ENCODE measurements around the gene FAM83E.
A peak's percentile ranks its signal among the peaks of the same experiment; 100 is the strongest.

Gene FAM83E

DNA sequence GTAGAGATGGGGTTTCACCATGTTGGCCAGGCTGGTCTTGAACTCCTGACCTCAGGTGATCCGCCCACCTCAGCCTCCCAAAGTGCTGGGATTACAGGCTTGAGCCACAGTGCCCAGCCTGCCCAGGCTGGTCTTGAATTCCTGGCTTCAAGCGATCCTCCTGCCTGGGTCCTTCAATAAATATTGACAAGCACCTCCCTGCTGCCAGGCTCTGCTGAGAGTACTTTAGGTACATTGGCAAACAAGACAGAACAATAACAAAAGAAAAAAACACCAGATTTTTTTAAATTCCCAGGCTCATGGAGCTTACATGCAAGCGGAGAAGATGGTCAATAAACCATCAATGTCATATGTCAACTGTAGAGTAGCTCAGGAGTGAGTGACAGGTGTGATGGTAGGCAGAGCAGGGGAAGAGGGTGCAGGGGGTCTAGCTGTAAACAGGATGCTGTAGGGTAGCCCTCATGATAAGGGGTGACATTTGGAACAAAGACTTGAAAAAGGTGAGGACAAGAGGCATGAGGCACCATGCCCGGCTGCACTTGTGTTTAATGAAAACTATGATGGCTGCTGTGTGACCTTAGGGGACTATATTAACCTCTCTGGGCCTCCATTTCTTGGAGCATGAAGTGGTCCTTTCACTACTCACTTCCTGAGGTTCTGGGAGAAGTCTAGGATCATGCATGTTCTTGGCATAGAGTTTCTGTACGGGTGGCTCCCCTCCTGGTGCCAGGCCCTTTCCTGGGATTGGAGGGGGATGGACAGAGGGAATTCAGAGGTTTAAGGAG lies 43.3 kb downstream of the FAM83E start:
- no peak for DNase-seq

DNA sequence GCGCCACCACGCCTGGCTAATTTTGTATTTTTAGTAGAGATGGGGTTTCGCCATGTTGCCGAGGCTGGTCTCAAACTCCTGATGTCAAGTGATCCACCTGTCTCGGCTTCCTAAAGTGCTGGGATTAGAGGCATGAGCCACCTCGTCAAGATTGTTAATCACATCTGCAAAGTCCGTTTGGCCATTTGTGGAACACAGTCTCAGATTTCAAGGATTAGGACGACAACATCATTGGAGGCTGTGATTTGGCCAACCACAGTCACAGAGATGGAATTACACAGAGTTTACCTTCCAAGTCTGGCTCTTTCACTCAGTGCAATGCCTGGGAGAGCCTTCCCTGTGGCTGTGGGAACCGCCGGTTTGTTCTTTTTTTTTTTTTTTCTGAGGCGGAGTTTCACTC lies 45.1 kb downstream of the FAM83E start:
- no peak for DNase-seq

DNA sequence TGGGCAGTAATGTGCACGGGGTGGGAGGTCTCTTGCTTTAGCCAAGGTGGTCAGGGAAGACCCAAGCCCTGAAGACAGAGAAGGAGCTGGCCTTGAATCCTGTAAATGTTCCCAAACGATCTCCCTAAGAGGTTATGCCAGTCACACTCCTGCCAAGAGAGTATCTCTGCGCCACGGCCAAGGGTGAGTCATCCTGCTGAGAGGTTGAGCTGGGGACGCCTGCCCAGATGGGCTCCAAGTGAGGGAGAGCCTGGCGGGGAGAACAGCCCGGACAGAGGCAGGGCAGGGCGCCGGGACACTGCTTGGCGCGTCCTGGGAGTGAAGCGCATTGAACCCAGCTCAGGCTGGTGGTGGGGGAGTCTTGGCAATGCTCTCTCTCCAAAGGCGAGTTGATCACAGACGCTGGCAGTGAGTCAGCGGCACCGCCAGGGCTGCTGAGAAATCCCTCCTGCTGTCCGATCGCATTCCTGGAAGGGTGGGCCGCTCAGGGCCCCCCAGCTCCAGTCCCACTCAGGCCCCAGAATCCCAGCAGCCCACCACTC lies 46.5 kb downstream of the FAM83E start:
- peak; percentile 26 for DNase-seq

DNA sequence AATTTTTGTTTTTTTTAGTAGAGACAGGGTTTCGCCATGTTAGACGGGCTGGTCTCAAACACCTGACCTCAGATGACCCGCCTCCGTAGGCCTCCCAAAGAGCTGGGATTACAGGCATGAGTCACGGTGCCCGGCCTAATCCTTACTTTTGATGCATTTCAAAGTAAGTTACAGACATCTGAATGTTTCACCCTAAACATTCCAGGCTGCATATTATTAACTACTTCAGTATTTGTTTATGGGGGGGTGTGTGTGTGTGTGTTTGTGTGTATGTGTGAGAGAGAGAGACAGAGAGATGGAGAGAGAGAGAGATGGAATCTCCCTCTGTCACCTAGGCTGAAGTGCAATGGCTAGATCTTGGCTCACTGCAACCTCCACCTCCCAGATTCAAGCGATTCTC lies 49.8 kb downstream of the FAM83E start:
- DNase-seq = no peak
